GM12872 (cell line): Measurements from ENCODE around the gene SLC23A1.

ENCODE experiments used
- TF ChIP-seq, protein P1 (sequence below): IDR thresholded peaks from 3 replicates; pipeline ENCODE4 v1.5.1; 2011; ENCODE audit warnings: low read depth, mild to moderate bottlenecking, low read length, moderate library complexity; ENCODE audit not compliant: insufficient read depth

The SLC23A1 gene

DNA sequence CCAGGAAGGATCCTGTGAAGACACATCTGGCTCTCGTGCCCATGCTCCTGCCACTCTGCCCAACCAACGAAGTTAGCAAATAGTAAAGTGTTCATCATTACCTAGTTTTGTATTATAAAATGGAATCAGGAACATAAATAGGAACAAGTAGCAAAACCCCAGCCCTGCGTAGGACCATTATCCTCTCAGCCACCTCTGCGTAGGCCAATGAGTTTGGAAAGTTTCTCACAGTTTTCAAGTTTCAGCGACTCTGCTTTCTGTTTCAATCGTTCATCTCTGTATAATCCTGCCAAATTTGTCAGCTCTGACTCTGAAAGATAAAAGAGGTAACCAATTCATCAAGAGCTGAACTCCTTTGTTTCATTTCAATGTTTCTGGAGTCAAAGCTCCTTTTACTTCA, 30.9 kb upstream of the SLC23A1 start:
- TF ChIP-seq, protein P1, sequence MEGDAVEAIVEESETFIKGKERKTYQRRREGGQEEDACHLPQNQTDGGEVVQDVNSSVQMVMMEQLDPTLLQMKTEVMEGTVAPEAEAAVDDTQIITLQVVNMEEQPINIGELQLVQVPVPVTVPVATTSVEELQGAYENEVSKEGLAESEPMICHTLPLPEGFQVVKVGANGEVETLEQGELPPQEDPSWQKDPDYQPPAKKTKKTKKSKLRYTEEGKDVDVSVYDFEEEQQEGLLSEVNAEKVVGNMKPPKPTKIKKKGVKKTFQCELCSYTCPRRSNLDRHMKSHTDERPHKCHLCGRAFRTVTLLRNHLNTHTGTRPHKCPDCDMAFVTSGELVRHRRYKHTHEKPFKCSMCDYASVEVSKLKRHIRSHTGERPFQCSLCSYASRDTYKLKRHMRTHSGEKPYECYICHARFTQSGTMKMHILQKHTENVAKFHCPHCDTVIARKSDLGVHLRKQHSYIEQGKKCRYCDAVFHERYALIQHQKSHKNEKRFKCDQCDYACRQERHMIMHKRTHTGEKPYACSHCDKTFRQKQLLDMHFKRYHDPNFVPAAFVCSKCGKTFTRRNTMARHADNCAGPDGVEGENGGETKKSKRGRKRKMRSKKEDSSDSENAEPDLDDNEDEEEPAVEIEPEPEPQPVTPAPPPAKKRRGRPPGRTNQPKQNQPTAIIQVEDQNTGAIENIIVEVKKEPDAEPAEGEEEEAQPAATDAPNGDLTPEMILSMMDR = no peak

DNA sequence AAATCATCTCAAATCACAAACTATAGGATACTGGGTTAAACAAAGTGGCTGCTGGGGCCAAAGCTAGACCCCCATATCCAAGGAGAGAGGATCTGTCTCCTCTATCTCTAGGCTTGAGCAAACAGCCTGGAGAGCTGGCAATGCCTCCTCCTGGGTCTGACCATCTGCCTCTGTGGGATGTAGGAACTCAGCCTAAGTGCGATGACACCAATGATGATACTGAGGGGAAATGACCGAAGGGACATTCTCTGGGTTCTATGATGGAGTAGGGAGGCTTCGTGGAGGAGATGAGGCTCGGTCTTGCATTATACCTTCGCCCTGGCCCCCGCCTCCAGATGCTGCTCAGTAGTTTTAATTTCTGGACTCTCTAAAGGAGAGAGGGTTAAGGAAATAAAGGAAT, 30.1 kb upstream of the SLC23A1 start:
- TF ChIP-seq, protein P1 = no peak

DNA sequence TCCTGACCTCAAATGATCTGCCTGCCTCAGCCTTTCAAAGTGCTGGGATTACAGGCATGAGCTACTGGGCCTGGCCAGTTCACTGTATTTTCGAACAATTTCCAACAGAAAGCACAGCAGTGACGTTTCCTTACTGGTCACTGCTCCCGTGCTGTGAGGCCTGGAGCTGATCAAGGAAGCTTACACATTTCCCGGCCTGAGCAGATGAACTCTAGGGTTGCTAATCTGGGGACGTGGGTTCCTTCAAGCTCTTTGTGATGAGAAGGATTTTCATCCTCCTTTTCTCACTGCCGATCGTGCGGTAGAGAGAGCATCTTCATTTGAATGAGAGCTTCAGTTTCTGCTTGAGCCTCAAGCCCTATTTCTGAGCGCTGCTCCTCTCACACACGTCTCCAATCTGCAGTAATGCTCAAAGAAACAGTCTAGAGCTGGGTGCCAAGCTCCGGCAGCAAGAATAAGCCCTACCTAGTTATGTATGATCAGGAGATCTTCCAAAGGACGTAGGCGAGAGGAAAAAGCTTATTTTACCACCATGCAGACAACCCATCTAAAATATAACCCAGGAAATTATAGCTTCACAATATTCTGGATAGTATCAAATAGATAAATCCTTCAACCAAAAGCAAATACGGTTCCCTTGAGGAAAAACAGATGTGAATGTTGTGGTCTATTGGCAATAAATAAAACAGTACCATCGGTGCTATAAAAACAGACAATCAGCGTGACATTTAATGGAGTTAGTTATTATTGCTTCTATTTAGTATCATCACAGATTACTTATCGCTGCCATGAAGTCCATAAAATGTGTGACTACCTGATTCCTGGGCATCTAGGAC, 28.1 kb upstream of the SLC23A1 start:
- TF ChIP-seq, protein P1 = no peak

DNA sequence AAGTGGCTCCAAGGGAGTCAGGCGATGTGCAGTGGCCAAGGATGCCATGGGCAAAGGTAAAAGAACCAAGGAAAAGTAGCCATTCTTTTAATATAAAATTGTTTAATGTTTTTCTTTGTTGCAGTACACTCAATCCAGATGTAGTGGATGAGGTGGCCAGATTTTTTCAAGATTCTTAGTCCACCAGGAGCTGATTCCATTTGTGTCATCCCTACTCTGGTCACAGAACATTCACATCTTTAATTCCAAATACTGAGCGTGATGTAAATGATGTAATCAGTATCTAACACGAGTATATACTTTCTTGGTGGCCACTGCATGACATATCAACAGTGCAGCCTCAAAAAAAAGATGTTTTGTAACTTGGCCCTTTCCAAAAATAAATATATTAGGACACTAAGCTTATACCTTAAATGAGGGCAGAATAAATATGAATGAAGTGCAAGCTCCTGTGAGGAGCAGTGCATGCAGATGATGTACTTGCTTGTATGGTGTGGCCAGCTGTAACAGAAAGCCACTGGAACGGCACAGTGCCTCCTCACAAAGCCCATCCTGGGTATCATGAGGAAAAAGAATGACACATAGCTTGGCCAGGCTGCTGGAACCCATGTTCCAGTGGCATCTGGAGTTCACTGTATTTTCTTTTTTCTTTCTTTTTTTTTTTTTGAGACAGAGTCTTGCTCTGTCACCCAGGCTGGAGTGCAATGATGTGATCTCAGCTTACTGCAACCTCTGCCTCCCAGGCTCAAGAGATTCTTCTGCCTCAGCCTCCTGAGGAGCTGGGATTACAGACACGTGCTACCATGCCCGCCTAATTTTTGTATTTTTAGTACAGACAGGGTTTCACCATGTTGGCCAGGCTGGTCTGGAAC, 27.3 kb upstream of the SLC23A1 start:
- TF ChIP-seq, protein P1 = no peak

DNA sequence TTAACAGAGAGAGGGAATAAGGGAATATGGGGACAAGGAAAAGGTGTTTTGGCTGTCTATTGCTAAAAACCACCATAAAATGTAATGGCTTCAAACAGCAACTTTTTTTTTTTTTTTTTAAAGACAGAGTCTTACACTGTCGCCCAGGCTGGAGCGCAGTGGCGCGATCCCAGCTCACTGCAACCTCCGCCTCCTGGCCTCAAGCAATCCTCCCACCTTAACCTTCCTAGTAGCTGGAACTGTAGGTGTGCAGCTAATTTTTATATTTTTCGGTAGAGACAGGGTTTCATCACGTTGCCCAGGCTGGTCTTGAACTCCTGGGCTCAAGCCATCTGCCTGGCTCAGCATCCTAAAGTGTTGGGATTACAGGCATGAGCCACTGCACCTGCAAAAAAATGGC, 25.1 kb upstream of the SLC23A1 start:
- TF ChIP-seq, protein P1 = no peak

DNA sequence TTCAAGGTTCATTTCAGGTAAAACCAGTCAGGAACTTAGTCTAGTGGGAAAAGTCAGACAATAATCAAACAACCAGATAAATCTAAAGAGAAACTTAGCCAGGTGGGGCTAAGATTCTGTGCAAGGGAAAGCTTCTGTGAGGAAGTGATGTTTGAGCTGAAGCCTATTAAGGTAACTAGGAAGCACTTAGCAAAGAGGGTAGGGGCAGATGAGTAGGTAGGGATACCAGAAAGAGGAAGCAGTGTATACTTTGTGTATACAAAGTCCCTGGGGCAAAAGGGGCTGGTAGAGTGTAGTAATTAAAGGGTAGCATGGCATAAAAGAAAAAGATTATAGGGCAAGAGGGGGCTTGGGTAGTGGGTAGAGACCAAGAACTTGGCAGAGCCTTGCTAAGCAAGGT, 24.4 kb upstream of the SLC23A1 start:
- TF ChIP-seq, protein P1 = no peak

DNA sequence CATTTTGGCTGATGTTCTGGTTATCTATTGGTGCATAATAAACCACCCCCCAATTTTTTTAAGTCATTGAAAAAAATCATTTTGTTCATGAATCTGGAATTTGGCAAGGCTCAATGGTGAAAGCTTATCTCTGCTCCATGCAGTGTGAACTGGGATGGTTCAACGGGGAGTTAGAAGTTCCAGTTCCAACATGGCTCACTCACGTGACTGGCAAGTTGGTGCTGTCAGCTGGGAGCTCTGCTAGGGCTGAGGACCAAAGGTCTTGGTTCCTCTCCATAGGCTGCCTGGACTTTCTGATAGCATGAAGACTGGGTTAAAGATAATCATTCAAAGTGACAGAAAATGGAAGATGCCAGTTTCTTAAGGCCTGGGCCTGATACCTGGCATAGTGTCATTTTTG, 23.9 kb upstream of the SLC23A1 start:
- TF ChIP-seq, protein P1 = no peak
